ENCODE measurements around the gene STOX1.

DNA sequence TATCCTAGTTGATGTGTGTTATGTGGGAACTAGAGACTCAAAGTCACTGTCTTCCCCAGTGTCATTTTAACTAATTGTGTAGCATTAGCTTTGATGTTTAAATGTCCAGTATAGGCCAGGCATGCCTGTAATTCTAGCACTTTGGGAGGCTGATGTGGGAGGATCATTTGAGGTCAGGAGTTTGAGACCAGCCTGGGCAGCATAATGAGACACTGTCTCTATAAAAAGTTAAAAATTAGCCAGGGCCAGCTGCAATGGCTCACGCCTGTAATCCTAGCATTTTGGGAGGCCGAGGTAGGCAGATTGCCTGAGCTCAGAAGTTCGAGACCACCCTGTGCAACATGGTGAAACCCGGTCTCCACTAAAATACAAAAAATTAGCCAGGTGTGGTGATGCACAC lies 98.2 kb downstream of the STOX1 start:
- TF ChIP-seq, protein P1, sequence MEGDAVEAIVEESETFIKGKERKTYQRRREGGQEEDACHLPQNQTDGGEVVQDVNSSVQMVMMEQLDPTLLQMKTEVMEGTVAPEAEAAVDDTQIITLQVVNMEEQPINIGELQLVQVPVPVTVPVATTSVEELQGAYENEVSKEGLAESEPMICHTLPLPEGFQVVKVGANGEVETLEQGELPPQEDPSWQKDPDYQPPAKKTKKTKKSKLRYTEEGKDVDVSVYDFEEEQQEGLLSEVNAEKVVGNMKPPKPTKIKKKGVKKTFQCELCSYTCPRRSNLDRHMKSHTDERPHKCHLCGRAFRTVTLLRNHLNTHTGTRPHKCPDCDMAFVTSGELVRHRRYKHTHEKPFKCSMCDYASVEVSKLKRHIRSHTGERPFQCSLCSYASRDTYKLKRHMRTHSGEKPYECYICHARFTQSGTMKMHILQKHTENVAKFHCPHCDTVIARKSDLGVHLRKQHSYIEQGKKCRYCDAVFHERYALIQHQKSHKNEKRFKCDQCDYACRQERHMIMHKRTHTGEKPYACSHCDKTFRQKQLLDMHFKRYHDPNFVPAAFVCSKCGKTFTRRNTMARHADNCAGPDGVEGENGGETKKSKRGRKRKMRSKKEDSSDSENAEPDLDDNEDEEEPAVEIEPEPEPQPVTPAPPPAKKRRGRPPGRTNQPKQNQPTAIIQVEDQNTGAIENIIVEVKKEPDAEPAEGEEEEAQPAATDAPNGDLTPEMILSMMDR (IDR thresholded peaks at IDR 0.05) = no peak
- TF ChIP-seq POLR2AphosphoS5 (IDR thresholded peaks at IDR 0.05) (no peak), POLR2A (IDR thresholded peaks at IDR 0.05) (no peak), EP300 (IDR thresholded peaks at IDR 0.05) (no peak)

Data from gastroesophageal sphincter (tissue), 3 donors.